ENCODE data around the gene LYZL4.

LYZL4 gene

DNA sequence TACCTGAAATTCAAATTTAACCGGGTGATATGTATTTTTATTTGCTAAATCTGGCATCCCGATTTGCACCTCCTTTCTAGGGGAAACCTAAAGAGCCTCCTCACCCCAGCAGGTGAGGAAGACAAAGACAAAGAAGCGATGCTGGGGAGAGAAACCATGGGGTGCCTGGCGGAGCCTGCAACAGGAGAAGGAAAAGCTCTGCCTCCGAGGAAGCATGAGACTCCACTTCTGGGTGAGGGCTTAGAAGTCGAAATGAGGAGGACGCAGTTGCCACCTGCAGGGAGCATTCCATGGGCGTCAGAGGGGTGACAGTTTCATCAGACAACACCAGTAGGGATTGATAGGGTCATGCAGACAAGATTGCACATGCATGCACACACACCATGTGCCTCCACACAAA is 30.5 kb upstream of the LYZL4 start:
- no peak overlapping the region for H3K4me3 ChIP-seq (ENCODE audit: low read depth, low read length)
- TF ChIP-seq, protein P1, sequence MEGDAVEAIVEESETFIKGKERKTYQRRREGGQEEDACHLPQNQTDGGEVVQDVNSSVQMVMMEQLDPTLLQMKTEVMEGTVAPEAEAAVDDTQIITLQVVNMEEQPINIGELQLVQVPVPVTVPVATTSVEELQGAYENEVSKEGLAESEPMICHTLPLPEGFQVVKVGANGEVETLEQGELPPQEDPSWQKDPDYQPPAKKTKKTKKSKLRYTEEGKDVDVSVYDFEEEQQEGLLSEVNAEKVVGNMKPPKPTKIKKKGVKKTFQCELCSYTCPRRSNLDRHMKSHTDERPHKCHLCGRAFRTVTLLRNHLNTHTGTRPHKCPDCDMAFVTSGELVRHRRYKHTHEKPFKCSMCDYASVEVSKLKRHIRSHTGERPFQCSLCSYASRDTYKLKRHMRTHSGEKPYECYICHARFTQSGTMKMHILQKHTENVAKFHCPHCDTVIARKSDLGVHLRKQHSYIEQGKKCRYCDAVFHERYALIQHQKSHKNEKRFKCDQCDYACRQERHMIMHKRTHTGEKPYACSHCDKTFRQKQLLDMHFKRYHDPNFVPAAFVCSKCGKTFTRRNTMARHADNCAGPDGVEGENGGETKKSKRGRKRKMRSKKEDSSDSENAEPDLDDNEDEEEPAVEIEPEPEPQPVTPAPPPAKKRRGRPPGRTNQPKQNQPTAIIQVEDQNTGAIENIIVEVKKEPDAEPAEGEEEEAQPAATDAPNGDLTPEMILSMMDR (IDR thresholded peaks at IDR 0.05; ENCODE audit: low read depth, low read length, missing control alignments) = no peak
- in situ Hi-C loops (cut with HindIII; ENCODE audit: low sequenced_read_pairs) = loop anchor here (25.0 kb wide), 1 partner anchor 179 kb away; the partner anchor contains the start of gene CCK
- DNase-seq (ENCODE audit: low read depth) = no peak

DNA sequence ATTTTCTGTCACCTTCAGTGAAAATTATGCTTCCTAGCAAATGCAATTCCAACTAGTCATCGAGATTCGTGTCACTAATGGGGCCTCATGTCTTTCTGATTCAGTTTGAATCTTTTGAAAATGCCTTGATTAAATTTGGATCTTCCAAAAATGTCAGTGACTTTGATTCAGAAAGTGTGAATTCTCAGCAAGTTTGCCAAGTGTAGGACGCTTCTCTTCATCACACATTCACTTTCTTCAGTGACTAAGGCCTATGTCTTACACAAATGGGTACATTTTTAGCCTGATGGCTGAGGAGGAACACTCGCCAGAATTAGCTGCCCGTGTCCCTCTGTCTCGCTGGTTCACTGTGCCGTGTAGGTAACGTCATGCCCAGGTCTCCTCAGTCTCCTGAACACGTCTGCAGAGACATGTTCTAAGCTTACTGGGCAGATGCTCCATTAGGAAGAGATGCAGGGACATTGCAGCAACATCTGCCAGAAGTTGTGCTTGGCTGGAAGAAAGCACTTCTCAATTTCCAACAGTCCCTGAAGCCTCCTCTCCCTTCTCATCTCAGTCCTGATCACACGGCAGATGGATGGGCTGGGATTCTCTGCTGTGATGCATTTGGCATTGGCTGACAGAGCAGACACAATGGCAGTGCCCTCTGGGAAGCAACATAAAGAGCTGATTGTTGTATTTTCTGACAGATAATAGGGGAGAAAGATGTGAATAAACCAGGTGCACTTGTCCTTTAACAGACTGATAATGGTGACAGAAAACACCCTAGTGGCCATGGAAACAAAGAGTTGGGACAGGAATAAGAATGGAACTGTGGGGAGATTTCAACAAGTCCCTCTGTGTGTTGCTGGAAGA is 29.1 kb upstream of the LYZL4 start:
- in situ Hi-C loops (cut with HindIII; ENCODE audit: low sequenced_read_pairs) = loop anchor here (25.0 kb wide), 1 partner anchor 177 kb away; the partner anchor contains the start of gene CCK
- DNase-seq (ENCODE audit: low read depth) = no peak
- TF ChIP-seq, protein P1 (IDR thresholded peaks at IDR 0.05; ENCODE audit: low read depth, low read length, missing control alignments) = no peak
- H3K4me3 ChIP-seq (ENCODE audit: low read depth, low read length) = no peak overlapping the region

DNA sequence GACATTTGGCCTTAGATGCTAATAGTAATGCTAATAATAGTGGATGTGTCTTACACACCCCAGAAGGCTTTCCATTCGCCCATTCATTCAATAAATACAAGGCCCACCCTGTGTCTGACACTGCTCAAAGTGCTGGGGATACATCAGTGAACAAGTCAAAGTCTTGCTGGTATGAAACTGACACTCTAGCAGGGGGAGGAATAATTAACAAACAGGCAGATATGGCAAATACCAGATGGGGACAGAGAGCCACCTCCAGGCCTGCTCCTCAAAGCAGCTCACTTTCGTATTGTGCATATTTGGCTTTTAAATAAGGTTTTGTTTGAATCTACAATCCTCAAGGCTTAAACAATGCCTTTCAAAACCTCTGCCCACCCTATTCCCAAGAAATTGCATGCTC is 28.3 kb upstream of the LYZL4 start:
- no peak overlapping the region for H3K4me3 ChIP-seq (ENCODE audit: low read depth, low read length)
- in situ Hi-C loops (cut with HindIII; ENCODE audit: low sequenced_read_pairs) = loop anchor here (25.0 kb wide), 1 partner anchor 176 kb away; the partner anchor contains the start of gene CCK
- TF ChIP-seq, protein P1 (IDR thresholded peaks at IDR 0.05; ENCODE audit: low read depth, low read length, missing control alignments) = no peak
- DNase-seq (ENCODE audit: low read depth) = no peak

DNA sequence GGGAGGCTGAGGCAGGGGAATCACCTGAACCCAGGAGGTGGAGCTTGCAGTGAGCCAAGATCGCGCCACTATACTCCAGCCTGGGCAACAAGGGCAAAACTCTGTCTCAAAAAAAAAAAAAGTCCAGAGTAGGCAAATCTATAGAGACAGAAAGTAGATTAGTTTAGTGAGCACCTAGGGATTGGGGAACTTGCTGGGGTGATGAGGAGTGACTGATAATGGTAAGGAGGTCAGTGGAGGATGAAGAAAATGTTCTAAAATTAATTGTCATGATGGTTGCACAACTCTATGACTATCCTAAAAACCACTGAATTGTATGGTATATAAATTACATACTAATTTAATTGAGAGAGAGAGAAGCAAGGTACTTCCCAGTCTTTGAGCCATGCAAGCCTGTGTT is 27.8 kb upstream of the LYZL4 start:
- no peak for DNase-seq (ENCODE audit: low read depth)
- no peak overlapping the region for H3K4me3 ChIP-seq (ENCODE audit: low read depth, low read length)
- TF ChIP-seq, protein P1 (IDR thresholded peaks at IDR 0.05; ENCODE audit: low read depth, low read length, missing control alignments) = no peak
- in situ Hi-C loops (cut with HindIII; ENCODE audit: low sequenced_read_pairs) = loop anchor here (25.0 kb wide), 1 partner anchor 176 kb away; the partner anchor contains the start of gene CCK

DNA sequence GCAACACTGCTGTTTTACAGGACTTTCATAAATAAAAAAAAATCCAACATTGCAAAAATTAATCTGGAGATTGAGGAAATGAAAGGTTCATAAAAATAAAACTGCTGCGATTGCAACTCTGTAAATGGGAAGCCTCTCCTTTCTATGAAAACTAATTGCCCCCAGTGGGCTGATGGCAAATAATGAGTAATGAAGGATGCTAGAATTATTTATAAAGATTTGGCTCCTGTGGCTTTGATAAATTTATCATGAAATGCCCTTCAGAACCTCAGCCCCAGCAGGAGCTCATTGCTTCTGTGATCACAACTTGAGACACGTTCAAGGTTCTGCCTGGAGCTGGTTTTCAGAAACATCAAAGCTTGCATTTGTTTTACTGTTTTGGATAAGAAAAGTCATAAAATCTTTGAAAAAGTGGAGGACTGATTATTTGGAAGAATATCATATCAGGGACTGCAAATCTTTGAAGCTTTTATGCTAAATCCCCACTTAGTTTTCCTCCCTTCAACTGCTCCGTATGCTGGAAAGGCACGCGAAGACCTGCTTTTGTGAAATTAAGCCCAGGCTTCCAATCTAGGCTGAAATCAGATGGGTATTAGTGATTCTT is 24.5 kb upstream of the LYZL4 start:
- H3K4me3 ChIP-seq (ENCODE audit: low read depth, low read length) = no peak overlapping the region
- DNase-seq (ENCODE audit: low read depth) = no peak
- TF ChIP-seq, protein P1 (IDR thresholded peaks at IDR 0.05; ENCODE audit: low read depth, low read length, missing control alignments) = no peak
- in situ Hi-C loops (cut with HindIII; ENCODE audit: low sequenced_read_pairs) = loop anchor here (25.0 kb wide), 1 partner anchor 173 kb away; the partner anchor contains the start of gene CCK

DNA sequence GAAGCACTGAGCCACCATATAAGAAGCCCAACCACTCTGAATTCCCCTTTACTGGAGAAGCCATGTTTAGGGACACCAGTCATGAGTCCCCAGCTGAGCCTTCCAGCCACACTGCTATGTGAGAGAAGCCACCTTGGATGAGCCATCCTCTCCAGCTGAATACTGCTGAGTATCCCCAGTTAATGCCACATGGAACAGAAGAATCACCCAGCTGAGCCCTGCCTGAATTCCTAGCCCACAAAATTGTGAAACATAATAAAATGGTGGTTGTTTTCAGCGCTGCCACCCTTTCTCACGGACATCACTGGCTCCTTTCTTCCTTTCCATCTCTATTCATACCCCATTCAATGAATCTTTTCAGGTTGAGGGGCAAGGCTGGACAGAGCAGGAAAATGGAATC is 22.1 kb upstream of the LYZL4 start:
- DNase-seq (ENCODE audit: low read depth) = no peak
- in situ Hi-C loops (cut with HindIII; ENCODE audit: low sequenced_read_pairs) = loop anchor here (25.0 kb wide), 1 partner anchor 170 kb away; the partner anchor contains the start of gene CCK
- H3K4me3 ChIP-seq (ENCODE audit: low read depth, low read length) = no peak overlapping the region
- TF ChIP-seq, protein P1 (IDR thresholded peaks at IDR 0.05; ENCODE audit: low read depth, low read length, missing control alignments) = no peak

Measured in astrocyte of the cerebellum (primary cell).